GM19099 (cell line): Measurements from ENCODE around the gene SLC5A9.

Source experiments
- POLR2A ChIP-seq: IDR thresholded peaks from 3 replicates; pipeline ENCODE4 v1.6.1; 2011; ENCODE audit warnings: low read depth; ENCODE audit not compliant: insufficient read length; ENCODE audit errors: extremely low read depth

Gene SLC5A9

DNA sequence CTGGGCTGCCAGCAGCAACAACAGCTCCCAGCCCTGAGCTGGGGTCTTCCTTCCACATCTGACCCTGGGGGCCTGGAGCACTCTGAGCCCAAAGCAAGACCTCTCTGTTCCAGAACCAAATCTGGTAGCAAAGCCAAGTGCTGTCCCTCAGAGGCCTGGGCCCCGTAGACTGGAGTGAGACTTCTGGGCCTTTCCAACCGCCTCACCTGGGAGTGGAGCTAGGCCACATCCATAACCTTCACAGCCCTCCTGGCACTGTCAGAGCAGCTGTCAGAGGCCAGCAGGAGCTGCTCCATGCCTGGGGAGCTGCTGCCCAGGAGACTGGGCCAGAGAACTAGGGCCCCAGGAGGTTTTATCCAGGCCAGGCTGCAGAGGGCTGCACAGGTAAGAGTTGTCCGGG, 15.4 kb upstream of the SLC5A9 start:
- no peak for TF ChIP-seq POLR2A

DNA sequence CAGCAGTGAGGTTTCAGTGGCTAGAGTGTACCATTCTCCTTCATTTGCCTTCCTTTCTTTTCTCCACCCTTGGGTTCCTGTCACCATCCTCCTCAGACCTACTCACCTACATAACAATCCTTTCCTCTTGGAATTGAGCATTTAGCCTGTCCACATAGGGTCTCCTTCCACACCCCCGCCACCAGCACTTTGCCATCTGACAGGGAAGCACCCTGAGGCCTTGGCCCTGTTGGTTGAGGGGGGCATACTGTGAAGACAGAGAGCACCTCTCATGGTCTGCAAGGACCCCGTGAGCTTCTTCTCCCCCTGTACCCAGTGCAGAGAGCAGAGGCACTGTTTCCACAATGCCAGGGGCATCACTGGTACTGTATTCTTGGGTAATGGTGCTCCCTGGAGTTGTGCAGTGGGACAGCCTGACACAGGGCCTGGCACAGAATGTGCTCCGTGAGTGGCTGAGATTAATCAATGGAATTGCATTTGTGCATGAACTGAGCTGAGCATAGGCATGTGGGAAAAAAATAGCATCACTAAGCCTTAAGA, 14.9 kb upstream of the SLC5A9 start:
- no peak for TF ChIP-seq POLR2A

DNA sequence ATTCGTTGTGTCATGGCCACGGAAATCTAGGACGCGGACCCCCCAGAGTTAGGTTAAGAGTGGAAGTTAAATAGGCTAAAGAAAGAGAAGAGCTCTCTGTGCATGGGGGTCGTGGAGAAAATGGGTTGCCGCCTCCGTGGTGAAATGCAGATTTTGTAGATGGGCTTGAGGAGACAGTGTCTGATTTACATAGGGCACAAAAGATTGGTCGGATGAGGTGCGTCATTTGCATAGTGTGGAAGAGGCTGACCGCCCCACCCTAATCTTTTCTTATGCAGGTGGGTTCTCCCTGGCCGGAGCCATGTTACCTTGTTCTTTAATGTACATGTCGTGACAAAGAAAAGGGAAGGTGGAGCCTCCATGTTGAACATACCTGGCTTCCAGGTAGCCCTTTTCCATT, 14.3 kb upstream of the SLC5A9 start:
- no peak for TF ChIP-seq POLR2A

DNA sequence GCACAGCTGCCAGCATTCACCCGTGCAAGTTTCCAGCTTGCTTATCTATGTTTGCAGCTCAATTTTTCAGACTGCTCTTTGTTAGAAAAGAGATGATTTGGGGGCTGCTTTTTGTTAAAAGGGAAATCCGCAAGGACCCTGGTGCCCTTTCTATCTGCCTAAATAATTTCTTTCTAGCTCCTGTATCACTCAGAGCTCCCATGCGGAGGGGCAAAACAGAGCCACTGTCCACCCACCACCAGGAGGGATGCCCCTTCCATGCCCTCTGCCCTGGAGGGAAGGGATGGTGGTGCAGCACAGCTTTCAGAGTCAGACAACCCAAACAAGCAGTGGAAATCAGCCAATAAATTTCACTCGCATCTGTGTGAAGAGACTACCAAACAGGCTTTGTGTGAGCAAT, 13.9 kb upstream of the SLC5A9 start:
- TF ChIP-seq POLR2A = no peak

DNA sequence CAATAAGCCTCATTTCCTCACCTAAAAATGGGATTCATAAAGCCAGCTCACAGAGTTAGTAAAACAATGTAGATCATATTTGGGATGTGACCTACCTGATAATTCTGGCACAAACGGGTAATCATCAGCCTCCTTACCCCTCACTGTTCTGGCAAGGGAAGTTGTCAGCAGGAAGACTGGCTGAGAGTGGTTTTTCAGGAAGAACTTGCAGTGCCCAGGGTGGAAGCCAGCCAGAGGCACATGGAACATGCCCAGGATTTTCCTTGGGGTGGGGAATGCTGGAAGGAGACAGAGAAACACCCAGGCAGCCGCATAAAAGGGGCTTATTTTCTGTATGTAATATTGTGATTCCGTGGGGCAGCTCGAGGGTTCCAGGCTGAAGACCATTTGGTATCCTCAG, 7.7 kb upstream of the SLC5A9 start:
- no peak for TF ChIP-seq POLR2A

DNA sequence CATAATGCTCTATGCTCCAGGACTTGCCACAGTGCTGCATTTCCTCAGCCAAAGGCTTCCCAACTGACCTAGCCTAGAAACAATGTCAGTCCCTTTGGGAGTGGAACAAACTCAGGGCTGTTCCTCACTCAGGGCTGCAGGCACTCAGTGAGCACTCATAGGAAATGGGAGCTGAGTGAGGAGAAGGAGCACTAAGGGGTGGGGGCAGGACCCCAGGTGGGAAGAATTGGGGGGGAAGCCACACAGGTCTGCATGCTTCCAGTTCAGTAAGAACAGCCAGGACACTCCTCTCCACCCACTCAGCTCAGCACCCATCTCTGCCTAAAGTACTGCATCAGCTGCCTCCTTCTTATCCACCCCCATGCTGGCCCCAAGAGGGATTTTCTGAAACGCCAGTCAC, 7.3 kb upstream of the SLC5A9 start:
- no peak for TF ChIP-seq POLR2A

DNA sequence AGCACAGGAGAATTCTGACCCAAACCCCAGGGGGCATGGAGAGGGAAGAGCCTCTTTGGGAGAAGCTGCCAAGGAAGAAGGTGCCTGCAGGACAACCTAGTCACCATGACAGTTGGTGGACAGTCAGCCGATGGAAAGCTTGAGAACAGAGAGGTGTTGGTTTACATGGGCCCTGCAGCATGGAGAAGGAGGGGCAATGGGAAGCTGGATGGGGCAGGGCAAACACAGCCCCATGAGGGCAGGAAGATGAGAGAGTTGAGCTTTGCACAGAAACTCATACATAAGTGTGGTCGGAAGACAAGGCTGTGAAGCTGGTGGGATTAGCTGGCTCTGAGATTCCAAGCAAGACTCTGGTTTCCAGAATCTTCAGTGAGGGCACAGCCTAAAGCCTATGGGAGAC, 6.6 kb upstream of the SLC5A9 start:
- no peak for TF ChIP-seq POLR2A

DNA sequence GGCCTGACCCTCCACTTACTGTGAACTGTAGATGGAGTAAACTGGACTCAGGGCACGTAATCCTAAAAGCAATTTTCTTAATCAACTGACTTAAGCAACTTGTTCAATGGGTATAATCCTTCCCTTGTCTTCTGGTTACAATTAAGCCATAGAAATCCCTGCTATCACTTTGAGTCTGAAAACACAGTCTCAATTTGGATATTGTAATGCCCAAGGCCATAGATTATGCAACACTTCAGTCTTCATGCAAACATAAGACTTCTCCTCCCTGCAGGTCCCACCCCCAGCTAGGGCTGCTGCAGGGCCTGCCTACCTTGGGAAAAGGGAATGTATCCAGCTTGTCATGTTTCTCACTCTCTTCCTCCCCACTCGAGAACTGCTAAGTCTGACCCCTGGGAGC, 6.2 kb upstream of the SLC5A9 start:
- TF ChIP-seq POLR2A = no peak

DNA sequence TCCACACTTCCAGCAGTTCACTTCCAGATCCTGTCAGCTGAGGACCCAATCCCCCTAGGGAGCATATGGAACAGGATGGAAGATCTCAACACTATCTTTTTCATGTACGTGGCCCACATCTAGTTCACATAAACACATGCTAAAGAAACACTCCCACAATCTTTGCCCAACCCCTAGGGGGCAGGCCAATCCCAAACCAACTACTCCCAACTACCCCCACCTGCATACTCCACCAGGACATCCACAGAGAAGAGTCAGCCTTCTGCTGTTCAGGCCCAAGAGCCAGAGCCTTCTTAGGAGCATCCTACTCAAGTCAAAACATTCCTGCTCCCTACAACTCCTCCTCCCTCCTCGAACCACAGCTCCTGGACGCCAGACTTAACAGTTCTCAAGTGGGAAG, 5.6 kb upstream of the SLC5A9 start:
- no peak for TF ChIP-seq POLR2A

DNA sequence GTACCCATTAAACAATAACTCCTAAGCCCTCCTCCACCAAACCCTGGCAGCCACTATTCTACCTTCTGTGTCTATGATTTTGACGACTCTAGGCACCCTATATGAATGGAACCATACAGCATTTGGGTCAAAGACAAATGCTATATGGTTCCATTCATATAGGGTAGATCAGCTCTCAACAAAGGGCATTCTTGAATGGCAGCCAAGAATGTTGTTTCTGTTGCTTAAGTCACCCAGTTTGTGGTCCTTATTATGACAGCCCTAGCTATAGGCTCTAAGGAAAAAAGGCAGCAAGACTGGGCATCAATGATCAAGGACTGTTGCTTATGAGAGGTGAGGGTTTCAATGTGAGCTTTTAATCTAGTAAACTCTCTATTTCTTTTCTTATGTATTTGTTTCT, 4.7 kb upstream of the SLC5A9 start:
- no peak for TF ChIP-seq POLR2A

DNA sequence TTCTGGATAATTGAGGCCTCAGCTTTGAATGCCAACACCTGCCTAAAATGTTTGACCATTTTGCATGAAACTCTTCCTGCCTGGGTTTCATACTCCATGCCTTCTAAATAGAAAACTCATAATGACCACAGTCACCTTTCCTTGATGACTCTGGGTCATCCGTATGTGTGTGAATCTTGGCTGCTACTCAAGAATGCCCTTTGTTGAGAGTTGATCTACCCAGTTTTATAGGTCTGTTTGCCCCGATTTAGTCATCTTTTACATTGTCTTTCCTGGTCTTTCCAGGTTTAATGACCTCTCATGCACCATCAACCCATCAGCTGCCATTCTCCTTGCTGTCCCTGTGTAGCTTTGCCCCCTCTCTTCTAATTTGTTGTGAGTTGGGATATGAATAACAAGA, 2.7 kb upstream of the SLC5A9 start:
- no peak for TF ChIP-seq POLR2A

DNA sequence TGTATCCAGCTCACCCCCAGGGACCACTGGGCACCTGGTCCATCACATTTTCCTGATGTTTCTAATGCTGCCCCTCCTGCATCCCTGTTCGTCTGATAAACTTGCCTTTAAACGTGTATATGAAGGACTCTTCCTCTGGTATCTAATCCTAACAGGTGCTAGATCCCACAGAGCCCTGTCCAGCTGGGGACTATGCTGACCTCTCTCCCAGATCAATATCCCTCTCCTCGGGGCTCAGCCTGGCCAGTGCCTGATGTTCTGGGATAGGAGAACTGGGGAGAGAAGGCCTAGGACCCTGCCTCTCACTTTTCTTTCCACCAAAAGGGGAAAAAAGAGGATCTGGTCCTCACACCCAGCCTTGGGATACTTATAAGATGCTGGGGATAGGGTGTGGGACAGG, 1.4 kb upstream of the SLC5A9 start:
- no peak for TF ChIP-seq POLR2A

DNA sequence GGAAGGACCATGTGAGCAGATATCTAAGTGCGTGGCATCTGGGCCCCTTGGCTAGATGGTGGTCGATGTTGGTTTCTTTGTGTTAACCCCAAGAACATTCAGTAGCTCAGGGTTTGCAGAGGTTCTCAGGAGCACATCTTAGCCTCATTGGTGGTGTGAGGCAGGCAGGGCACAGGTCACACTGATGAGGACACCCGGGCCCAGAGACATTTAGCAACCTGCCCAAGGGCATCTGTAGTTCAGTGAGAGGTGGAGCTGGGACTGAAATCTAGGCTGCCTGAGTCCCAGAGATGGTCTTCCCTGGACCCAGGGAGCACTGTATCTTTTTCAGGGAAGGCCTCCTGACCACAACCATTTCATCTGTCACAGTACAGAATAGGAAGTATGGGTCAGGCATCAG, 859 bp upstream of the SLC5A9 start:
- no peak for TF ChIP-seq POLR2A

DNA sequence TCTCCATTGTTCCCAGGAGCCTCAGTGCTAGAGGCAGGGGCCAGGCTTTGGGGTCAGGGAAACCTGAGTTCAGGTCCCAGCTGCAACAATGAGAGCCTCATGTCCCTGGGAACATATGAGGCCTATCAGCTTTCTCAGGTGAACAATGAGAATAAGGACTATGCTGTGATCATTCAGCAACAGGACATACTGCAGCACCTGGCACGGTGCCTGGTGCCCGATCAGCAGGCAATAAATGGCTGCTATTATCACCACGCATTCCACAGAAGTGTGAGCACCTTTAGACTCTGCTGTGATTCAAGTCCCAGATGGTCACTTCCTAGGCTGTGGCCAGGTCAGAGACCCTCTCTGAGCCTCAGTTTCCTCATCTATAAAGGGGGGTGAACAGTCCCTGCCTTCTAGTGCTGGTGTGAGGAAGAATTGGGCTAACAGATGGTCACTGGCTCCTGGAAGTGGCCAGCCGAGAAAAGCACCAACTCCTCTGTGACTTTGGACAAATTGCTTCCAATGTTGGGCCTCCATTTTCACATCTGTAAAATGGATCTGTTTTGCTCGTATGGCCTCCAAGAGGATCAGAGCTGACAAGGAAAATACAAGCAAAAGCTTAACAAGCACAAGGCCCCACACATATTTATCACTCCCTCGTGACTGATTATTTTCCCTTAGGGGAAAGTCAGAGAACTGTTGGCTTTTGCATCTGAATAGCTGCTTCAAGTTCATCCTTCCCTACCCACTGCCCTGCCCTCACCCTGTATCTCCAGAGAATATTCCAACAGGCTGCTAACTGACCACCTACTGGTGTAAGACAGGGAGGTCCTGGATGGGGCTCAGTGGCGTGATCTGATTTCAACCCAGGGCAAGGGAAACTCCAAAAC, 1.1 kb downstream of the SLC5A9 start:
- no peak for TF ChIP-seq POLR2A

DNA sequence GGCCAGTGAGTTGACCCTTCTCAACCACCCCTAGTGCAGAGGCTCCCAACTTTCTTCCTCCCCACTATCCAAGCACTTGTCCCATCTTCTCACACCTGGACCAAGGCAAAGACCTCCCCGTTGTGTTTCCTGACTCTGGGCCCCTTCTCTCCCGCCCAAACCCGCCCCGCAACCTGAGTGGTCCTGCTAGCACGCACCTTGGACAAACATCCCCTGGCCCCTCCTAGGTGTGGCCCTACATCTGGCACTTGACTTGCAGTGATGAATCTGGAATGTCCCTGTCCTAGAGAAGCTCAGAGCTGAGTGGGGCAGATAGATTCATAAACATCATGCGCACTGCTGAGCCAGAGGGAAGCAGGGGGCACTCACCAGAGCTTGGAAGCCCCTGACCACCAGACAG, 2.3 kb downstream of the SLC5A9 start:
- no peak for TF ChIP-seq POLR2A

DNA sequence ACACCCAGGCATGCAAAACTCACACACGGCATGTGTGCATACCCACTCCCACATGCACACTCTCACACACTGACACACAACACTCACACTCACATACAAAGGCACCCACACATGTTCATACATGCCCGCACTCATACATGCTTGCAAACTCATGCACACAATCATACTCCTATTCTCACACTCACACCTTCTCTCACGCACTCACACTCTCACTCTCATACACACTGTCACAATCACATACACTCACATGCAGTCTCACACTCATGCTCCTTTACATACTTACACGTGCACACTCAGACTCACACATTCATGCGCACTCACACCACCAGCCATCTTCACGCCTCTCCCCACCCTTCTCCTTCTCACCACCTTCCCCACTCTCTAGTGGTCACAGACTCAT, 3.1 kb downstream of the SLC5A9 start:
- TF ChIP-seq POLR2A = no peak

DNA sequence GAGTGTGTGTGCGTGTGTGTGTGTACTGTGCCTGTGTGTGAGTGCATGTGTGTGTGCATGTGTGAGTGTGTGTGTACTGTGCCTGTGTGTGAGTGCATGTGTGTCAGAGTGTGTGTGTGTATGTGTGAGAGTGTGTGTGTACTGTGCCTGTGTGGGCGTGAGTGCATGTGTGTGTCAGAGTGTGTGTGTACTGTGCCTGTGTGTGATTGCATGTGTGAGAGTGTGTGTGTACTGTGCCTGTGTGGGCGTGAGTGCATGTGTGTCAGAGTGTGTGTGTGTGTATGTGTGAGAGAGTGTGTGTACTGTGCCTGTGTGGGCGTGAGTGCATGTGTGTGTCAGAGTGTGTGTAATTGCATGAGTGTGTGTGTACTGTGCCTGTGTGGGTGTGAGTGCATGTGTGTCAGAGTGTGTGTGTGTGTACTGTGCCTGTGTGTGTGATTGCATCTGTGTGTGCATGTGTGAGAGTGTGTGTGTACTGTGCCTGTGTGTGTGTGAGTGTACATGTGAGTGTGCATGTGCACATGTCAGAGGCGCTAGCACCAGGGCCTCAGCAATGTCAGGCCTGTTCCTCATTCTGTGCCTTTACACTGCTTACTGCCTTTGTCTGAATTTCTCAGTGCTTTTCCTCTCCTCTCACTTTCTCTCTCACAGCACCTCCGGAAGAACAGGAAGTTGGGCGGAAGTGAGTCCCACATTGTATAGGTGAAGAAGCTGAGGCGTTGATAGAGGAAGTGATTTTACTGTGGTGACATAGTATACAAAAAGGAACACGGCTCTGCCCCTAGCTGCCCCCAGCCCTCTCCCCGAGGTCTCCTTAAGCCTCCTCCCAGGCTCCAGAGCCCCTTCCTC, 4.9 kb downstream of the SLC5A9 start:
- no peak for TF ChIP-seq POLR2A

DNA sequence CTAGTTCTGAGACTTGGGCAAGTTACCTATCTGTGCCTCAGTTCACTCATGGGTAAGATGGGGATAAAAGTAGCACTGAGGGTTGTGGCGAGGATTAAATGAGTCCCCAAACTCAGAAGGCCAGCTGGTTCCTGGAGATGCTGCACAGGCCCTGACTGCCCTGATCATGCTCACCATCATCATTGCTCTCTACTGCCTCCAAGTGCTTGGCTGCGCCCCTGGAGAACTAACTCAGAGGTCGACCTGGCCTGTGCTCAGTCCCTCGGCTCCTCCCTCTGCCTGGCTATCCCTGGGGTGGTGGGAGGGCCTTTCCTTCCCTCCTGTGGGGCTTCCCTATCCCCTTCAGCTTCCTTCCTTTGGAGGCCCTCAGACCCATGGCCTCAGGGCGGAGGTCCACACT, 5.6 kb downstream of the SLC5A9 start:
- no peak for TF ChIP-seq POLR2A
